Measurements from ENCODE around the gene C1orf167. TPM values are rescaled to one million over a fixed set of nuclear protein-coding genes. Genes with fewer than 3 reads are reported as not detected.

C1orf167 gene
- total RNA-seq, 4 donors from 2014 or later: 1.00 to 1.4 TPM; not detected in 2

DNA sequence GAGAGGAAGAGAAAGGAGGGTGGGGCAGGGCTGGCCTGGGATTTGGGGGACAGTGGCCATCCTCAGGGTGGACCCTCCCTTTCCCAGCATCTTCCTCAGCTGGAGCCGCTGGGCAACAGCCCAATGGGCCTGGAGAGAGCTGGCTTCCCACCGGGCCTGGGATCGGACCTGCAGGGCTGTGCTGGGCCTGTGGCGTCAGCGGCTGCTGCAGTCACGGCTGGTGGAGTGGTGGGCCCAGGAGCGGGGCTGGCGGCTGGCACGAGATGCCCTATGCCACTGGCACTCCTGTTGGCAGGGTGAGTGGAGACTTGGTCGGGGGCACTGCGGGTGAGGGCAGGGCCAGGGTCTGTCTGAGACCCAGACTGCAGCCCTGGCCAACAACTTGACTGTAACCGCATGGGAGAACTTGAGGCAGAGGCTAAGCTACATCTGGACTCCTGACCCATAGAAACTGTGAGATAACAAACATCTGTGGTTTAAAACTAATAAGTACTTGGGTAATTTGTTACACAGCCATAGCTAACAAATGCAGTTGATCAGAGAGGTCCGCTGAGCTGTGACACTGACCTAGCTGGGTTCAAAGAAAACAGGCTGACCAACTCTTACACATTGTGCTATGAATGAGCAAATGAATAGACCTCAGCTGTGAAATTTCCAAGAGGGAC lies 17.9 kb downstream of the C1orf167 start:
- Histone ChIP-seq H3K4me1 (peaks cover 2 to 4% of the 10 kb centered on the region in 2 donors), H3K27me3 (no peaks in the 10 kb centered on the region), H3K27ac (no peak overlapping the region), H3K4me3 (no peak overlapping the region), H3K36me3 (no peaks in the 10 kb centered on the region), H3K9me3 (no peaks in the 10 kb centered on the region)
- ATAC-seq (no peak), DNase-seq (no peak)
- TF ChIP-seq POLR2A (IDR thresholded peaks at IDR 0.05): no peak
- TF ChIP-seq, protein P1, sequence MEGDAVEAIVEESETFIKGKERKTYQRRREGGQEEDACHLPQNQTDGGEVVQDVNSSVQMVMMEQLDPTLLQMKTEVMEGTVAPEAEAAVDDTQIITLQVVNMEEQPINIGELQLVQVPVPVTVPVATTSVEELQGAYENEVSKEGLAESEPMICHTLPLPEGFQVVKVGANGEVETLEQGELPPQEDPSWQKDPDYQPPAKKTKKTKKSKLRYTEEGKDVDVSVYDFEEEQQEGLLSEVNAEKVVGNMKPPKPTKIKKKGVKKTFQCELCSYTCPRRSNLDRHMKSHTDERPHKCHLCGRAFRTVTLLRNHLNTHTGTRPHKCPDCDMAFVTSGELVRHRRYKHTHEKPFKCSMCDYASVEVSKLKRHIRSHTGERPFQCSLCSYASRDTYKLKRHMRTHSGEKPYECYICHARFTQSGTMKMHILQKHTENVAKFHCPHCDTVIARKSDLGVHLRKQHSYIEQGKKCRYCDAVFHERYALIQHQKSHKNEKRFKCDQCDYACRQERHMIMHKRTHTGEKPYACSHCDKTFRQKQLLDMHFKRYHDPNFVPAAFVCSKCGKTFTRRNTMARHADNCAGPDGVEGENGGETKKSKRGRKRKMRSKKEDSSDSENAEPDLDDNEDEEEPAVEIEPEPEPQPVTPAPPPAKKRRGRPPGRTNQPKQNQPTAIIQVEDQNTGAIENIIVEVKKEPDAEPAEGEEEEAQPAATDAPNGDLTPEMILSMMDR (IDR thresholded peaks at IDR 0.05 in 4 of 5, conservative IDR thresholded peaks at IDR 0.05 in 1 of 5): no peak
- intact Hi-C loops (cut with DNase I; ENCODE audit: low total_unique reads): no loop called here
- in situ Hi-C loops (cut with MboI; ENCODE audit: low sequenced_read_pairs in 4 of 4): loop anchor here in 1 of 4 donors (10.0 kb wide), 1 partner anchor 45 kb away; the partner anchor contains the start of gene AGTRAP

DNA sequence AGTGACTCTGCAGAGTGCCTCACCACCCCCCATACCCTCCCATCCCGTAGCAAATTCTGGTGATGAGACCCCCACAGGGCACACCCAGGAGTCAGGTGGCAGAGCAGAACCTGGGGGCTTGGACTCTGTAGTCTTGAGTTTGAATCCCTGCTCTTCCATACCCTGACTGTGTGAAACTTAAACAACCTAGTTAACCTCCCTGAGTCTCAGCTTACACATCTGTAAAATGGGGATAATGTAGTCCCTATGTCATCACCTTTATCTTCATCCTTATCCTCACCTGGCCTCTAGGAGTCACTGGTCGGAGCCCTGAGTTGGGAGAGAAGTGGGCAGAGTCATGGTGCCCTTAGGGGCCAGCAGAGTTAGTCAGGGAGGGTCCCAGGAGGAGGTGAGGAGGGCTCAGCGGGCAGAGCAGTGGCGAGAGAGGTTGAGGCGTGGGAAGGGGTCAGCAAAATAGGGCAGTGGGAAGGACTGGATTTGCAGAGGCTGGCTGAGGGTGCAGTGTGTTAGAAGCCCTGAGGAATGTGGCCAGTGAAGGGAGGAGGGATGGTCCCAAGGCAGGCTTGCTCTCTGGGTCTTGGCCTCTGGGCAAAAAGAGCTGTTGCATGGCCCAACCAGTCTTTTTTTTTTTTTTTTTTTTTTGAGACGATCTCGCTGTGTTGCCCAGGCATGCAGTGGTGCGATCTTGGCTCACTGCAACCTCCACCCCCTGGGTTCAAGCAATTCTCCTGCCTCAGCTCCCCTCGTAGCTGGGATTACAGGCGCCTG lies 18.6 kb downstream of the C1orf167 start:
- no peak for DNase-seq
- no peak for ATAC-seq
- intact Hi-C loops (cut with DNase I; ENCODE audit: low total_unique reads): no loop called here

DNA sequence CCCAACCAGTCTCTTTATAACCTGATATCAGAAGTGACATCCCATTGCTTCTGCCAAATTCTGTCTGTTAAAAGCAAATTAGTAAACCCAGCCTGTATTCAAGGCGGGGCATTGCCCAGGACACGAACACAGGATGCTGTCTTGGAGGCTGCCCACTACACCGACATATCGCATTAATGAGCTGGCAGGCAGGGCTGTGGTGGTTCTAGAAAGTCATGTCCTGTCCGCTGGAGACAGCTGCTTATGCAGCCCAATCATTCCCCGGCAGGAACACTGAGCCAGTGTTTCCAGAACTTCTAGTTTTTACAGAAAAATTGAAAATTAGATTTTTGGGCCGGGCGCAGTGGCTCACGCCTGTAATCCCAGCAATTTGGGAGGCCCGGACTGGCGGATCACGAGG lies 19.3 kb downstream of the C1orf167 start:
- H3K36me3 ChIP-seq: no peaks in the 10 kb centered on the region
- intact Hi-C loops (cut with DNase I; ENCODE audit: low total_unique reads) (no loop called here), in situ Hi-C loops (cut with MboI; ENCODE audit: low sequenced_read_pairs in 4 of 4) (loop anchor here in 1 of 4 donors (10.0 kb wide), 1 partner anchor 46 kb away; the partner anchor contains the start of gene AGTRAP)
- H3K9me3 ChIP-seq: no peaks in the 10 kb centered on the region
- H3K27ac ChIP-seq: no peak overlapping the region
- ATAC-seq: no peak
- peaks cover 9 to 18% of the 10 kb centered on the region in 2 donors for H3K4me1 ChIP-seq
- no peak for DNase-seq
- TF ChIP-seq, protein P1 (IDR thresholded peaks at IDR 0.05 in 4 of 5, conservative IDR thresholded peaks at IDR 0.05 in 1 of 5): no peak
- no peak for TF ChIP-seq POLR2A (IDR thresholded peaks at IDR 0.05)
- H3K27me3 ChIP-seq: no peaks in the 10 kb centered on the region
- H3K4me3 ChIP-seq: no peak overlapping the region

More for the DNA sequence above, 18.6 kb downstream of the C1orf167 start:
- Histone ChIP-seq H3K4me3 (no peak overlapping the region), H3K27ac (no peak overlapping the region), H3K36me3 (no peaks in the 10 kb centered on the region), H3K4me1 (peaks cover 8 to 11% of the 10 kb centered on the region in 2 donors), H3K27me3 (no peaks in the 10 kb centered on the region), H3K9me3 (no peaks in the 10 kb centered on the region)
- TF ChIP-seq, protein P1 (IDR thresholded peaks at IDR 0.05 in 4 of 5, conservative IDR thresholded peaks at IDR 0.05 in 1 of 5): no peak
- TF ChIP-seq POLR2A (IDR thresholded peaks at IDR 0.05): no peak
- in situ Hi-C loops (cut with MboI; ENCODE audit: low sequenced_read_pairs in 4 of 4): loop anchor here in 1 of 4 donors (10.0 kb wide), 1 partner anchor 46 kb away; the partner anchor contains the start of gene AGTRAP

DNA sequence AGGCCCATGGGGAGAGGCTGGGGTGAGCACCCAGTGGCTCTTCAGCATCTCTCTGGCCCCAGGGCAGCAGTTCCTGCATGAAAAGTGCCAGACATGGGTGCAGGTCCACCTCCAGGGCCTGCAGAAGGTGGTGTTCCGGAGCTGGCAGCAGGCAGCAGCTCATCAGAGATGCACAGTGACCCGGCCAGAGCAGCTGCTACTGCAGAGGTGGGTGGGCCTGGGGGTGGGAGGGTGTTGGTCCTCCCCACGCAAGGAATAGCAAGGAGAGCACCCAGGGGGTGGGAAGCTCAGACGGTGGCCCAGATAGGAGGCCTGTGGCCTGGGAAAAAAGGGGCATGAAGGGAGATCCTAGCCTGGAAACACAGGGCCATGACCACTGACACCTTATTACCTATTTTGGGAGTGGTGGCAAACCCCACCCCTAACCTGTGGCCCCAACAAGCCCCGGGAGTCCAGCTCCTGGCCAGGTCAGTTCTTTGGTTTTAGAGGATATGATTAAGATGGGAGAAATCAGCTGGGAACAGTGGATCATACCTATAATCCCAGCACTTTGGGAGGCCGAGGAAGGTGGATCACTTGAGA lies 20.2 kb downstream of the C1orf167 start:
- no peaks in the 10 kb centered on the region for H3K27me3 ChIP-seq
- peaks cover 18 to 27% of the 10 kb centered on the region in 2 donors for H3K4me1 ChIP-seq
- no peak for TF ChIP-seq POLR2A (IDR thresholded peaks at IDR 0.05)
- TF ChIP-seq, protein P1 (IDR thresholded peaks at IDR 0.05 in 4 of 5, conservative IDR thresholded peaks at IDR 0.05 in 1 of 5): no peak
- H3K4me3 ChIP-seq: no peak overlapping the region
- no peaks in the 10 kb centered on the region for H3K36me3 ChIP-seq
- intact Hi-C loops (cut with DNase I; ENCODE audit: low total_unique reads) (no loop called here), in situ Hi-C loops (cut with MboI; ENCODE audit: low sequenced_read_pairs in 4 of 4) (loop anchor here in 1 of 4 donors (10.0 kb wide), 1 partner anchor 47 kb away; the partner anchor contains the start of gene AGTRAP)
- DNase-seq (no peak), ATAC-seq (no peak)
- H3K9me3 ChIP-seq: no peaks in the 10 kb centered on the region
- no peak overlapping the region for H3K27ac ChIP-seq

Measured in gastrocnemius medialis (tissue), 4 donors.